GM21619 (cell line): ENCODE results near the gene LAMA5.

Experiments used
- ATAC-seq: cut with Tn5 transposase; IDR thresholded peaks from one replicate; pipeline ENCODE4 v1.9.1; 2021; ENCODE audit not compliant: unreplicated experiment

Gene LAMA5

DNA sequence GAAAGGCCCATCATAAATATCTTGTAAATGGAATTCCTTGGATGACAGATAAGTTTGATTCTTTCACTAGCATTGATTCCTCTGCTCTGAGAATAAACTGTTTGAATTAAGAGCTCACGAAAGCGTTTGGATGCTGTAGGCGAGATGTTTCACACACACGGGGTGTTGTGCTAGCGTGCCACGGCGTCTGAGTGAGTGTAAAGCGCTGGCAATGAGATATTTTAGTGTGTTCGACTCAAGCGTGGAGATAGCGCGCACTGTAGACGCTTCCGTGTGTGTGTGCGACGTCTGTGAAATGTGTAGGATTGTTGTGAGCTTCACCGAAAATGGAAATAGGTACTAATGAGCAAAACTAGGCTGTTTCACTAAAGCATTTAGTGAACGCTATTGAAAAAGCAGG is 93.7 kb downstream of the LAMA5 start:
- ATAC-seq = no peak

- no peak for ATAC-seq
Measured at GRCh38 chr20:62272200-62272599, 94.9 kb downstream of the LAMA5 start.

DNA sequence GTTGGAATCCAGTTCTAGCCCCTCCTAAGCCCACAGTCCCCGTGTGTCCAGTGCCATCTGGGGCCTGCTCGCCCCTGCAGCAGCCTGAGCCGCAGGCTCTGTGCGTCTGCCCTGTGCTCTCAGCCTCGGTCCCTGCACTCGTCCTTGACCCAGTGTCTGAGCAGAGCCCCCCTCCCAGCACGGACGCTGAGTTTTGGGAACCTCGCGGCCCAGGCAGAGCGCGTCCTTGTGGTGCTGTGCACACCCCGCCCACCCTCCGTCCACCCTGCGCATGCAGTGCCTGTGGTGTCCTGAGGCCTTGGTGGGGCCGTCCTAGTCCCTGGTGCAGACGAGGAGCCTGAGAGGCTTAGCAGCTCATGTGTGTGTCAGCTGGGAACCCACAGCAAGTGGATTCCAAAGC is 97.2 kb downstream of the LAMA5 start:
- ATAC-seq = no peak

GRCh38 chr20:62269378-62269777 is 97.7 kb downstream of the LAMA5 start:
- ATAC-seq = no peak

GRCh38 chr20:62268228-62268900 is 98.7 kb downstream of the LAMA5 start:
- no peak for ATAC-seq

- no peak for ATAC-seq
Measured at GRCh38 chr20:62267543-62267942, 99.6 kb downstream of the LAMA5 start.

DNA sequence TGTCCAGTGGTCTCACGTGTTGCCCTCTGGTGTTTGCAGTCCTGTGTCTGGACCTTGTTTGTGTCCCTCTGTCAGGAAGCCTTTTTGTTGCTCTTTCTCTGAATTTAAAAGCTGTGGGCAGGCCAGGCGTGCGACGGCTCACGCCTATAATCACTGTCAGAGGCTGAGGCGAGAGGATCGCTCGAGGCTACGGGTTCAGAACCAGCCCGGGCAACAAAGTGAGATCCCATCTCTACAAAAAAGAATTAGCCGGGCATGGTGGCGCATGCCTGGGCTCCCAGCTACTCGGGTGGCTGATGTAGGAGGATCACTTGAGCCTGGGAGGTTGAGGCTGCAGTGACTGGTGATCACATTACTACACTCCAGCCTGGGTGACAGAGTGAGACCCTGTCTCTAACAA is 100.3 kb downstream of the LAMA5 start:
- no peak for ATAC-seq

DNA sequence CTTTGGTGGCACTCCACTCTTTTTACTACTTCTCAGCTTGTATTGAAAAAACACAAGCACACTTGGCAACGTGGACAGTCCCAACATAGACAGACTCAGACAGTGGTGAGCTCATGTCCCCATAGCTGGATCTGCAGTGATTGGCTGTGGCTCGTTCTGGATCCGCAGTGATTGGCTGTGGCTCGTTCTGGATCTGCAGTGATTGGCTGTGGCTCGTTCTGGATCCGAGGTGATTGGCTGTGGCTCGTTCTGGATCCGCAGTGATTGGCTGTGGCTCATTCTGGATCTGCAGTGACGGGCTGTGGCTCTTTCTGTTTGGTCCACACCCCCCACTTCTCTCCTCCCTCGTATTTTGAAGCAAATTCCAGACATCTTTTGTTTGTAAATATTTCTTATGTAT is 100.8 kb downstream of the LAMA5 start:
- ATAC-seq = no peak

DNA sequence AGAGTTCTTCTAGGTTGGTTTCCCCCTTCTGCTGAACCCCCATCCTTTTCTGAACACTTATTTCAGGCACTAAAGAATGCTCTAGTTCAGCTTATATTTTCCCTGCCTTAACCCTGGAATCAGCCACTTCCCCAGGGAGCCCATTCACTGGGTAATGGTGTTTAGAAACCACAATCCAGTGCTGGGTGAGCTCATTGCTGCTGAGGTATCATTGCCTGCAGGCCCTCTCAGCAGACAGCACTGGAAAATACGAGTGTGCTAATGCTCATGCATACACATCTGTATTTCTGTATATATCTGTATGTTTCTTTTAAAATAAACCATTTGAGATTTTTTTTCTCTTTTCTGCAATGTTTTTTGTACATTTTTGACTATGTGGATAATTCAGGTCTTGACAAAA is 101.7 kb downstream of the LAMA5 start:
- ATAC-seq = no peak

- ATAC-seq = no peak
Measured at GRCh38 chr20:62263396-62263795, 103.7 kb downstream of the LAMA5 start.

GRCh38 chr20:62262064-62262463 is 105.0 kb downstream of the LAMA5 start:
- no peak for ATAC-seq

GRCh38 chr20:62259294-62259565 is 107.9 kb downstream of the LAMA5 start:
- ATAC-seq = no peak
